SK-N-MC (cell line): ENCODE measurements around the gene PCNX2.
A peak's percentile ranks its signal among the peaks of the same experiment; 100 is the strongest.

Source experiments
- DNase-seq: peaks from one replicate; pipeline ENCODE4 v3.0.0-alpha.2; 2011; ENCODE audit warnings: low read depth, low spot score
- H3K27ac ChIP-seq: fragments of 200-600 bp; sonication (generic); 2 replicates; pipeline ENCODE4 v1.5.1; 2016; ENCODE audit warnings: mixed run types
- H3K36me3 ChIP-seq: fragments of 200-600 bp; sonication (generic); 2 replicates; pipeline ENCODE4 v1.6.1; 2017; ENCODE audit warnings: antibody characterized with exemption, low read length, mixed read lengths; ENCODE audit not compliant: insufficient read depth
- H3K4me3 ChIP-seq: fragments of 200-600 bp; sonication (generic); 2 replicates; pipeline ENCODE4 v1.5.1; 2016
- H3K9ac ChIP-seq: fragments of 200-600 bp; sonication (generic); 2 replicates; pipeline ENCODE4 v1.8.0; 2017; ENCODE audit warnings: mixed run types, mixed read lengths; ENCODE audit not compliant: insufficient read length
- H3K9me3 ChIP-seq: fragments of 200-600 bp; sonication (generic); 2 replicates; pipeline ENCODE4 v1.6.1; 2017; ENCODE audit warnings: low read depth, mild to moderate bottlenecking, antibody characterized with exemption, low read length, moderate library complexity, mixed read lengths
- EZH2 ChIP-seq: fragments of 200-600 bp; sonication (generic); IDR thresholded peaks from one replicate; pipeline ENCODE4 v1.6.1; 2017; ENCODE audit warnings: antibody characterized with exemption
- FOXP2 ChIP-seq: optimal IDR thresholded peaks from 2 replicates; pipeline ENCODE3; 2011; ENCODE audit warnings: mild to moderate bottlenecking, moderate library complexity; ENCODE audit not compliant: insufficient read depth; ENCODE audit errors: extremely low read length, control extremely low read depth
- POLR2AphosphoS5 ChIP-seq: IDR thresholded peaks from 2 replicates; pipeline ENCODE4 v1.6.1; 2012; ENCODE audit warnings: mild to moderate bottlenecking, low read depth, low read length, borderline replicate concordance

Gene PCNX2

DNA sequence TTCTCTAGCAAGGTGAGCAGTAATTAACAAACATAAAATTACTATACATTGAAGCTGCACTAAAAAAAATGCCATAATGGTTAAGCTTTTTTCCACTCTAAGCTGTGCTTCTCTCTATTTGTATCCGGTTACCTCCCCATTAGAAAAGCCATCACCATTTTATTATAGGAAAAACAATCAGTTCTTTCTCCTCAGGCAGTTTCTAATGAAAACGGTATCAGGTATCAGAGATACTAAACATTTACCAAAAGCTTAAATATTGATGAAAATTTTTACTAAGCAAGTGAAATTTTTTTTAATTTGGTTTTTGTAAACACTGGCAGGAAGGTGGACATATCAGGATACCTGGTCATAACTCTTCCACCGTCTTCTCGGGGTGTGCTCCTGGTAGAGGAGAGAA, 330.9 kb downstream of the PCNX2 start:
- DNase-seq = no peak
- peaks cover 8% of the 10 kb centered on the region; the same call in 1 of the 2 replicates for H3K36me3 ChIP-seq

DNA sequence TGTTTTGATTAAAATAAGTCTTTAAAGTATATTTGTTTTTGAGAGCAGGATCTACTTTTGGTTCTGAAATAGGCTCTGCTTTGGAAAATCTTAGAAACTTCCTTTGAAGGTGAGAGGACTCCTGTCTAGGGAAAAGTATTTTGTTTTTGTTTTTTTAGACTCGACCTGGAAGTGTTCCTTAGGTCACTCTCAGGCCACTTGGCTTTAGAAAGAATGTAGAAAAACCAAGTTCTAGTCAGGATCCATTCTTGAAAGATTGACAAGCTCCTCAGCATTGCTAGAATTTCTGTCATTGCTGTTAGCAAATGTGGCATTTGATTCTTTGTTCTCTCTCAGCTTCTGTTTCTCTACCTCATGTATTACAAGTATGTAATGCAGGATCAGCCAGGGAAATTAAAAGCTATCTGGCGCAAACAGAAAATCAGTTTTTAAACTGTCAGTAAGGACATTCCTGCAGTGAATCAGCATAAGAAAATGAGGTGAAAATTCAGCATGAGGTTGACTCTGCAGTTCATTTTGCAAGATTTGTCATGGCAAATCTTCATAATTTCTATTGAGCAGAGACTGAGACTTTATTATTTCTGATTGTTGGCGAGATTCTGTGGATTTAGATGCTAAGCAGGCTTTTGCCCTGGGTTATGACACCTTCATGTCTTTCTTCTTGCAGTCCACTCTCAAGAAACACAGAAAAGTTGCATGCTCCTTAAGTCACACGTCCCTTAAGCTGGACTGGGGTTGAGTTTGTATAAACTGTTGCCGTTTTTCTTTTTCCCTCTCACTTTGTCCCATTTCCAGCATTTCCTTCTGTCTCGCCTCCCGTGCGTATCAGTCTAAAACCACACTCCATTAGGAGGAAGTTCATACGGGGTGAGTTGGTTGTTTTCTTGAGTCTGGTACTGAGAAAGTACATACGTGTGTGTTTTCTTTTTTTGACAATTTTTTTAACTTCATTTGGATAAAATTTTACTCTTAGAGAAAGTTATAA, 332.5 kb downstream of the PCNX2 start:
- H3K9ac ChIP-seq = no peak overlapping the region
- H3K9me3 ChIP-seq = peaks cover 3% of the 10 kb centered on the region; the same call in 1 of the 2 replicates
- H3K36me3 ChIP-seq = peaks cover 19% of the 10 kb centered on the region
- no peak overlapping the region for H3K27ac ChIP-seq
- DNase-seq = no peak
- TF ChIP-seq EZH2 (no peak), POLR2AphosphoS5 (no peak), FOXP2 (no peak)
- H3K4me3 ChIP-seq = no peak overlapping the region

More for the DNA sequence above, 330.9 kb downstream of the PCNX2 start:
- Histone ChIP-seq H3K27ac (no peak overlapping the region), H3K9ac (no peak overlapping the region), H3K4me3 (no peak overlapping the region), H3K9me3 (no peaks in the 10 kb centered on the region)
- no peak for TF ChIP-seq FOXP2
- TF ChIP-seq POLR2AphosphoS5 = no peak

DNA sequence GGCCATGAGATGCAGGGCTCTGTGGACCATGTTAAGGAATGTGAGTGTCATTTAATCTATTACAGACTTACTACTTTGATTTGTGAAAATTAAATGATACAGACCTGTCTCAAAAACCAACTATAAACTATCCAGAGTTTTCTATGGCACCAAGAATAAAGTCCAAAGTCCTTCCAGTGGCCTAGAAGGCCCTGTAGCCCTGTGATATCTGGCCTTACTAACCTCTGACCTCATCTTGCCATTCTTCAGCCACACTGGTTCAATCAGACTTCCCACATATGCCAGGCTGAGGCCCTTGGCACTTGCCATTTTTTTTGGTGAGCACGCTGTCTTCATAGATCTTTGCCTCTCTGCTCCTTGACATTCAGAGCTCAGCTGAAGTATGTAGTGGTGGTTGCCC, 337.5 kb downstream of the PCNX2 start:
- no peak overlapping the region for H3K4me3 ChIP-seq

DNA sequence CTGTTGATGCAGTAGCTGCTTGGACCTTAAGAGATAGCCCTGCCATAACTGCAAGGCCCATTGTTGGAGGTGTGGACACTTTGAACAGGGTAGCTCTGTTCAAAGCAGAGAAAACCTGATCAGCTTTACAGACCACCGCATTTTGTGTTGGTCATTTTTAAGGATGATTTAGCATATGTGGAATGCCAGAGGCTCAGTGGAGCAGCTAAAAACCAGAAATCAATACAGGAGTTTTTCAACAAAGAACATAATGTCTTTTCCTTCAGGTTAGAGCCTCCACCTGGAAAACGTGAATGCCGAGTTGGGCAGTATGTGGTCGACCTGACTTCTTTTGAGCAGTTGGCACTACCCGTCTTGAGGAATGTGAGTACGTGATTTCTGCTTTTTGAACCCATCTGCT, 339.4 kb downstream of the PCNX2 start:
- Histone ChIP-seq H3K27ac (no peak overlapping the region), H3K4me3 (no peak overlapping the region), H3K36me3 (peaks cover 36% of the 10 kb centered on the region), H3K9me3 (peaks cover 11% of the 10 kb centered on the region; the same call in 1 of the 2 replicates), H3K9ac (no peak overlapping the region)
- no peak for DNase-seq
- TF ChIP-seq EZH2 (no peak), FOXP2 (no peak), POLR2AphosphoS5 (no peak)

More for the DNA sequence above, 337.5 kb downstream of the PCNX2 start:
- peaks cover 11% of the 10 kb centered on the region; the same call in 1 of the 2 replicates for H3K9me3 ChIP-seq
- H3K36me3 ChIP-seq = peaks cover 36% of the 10 kb centered on the region
- TF ChIP-seq POLR2AphosphoS5 (no peak), FOXP2 (no peak), EZH2 (no peak)
- no peak for DNase-seq
- H3K27ac ChIP-seq = no peak overlapping the region
- H3K9ac ChIP-seq = no peak overlapping the region

DNA sequence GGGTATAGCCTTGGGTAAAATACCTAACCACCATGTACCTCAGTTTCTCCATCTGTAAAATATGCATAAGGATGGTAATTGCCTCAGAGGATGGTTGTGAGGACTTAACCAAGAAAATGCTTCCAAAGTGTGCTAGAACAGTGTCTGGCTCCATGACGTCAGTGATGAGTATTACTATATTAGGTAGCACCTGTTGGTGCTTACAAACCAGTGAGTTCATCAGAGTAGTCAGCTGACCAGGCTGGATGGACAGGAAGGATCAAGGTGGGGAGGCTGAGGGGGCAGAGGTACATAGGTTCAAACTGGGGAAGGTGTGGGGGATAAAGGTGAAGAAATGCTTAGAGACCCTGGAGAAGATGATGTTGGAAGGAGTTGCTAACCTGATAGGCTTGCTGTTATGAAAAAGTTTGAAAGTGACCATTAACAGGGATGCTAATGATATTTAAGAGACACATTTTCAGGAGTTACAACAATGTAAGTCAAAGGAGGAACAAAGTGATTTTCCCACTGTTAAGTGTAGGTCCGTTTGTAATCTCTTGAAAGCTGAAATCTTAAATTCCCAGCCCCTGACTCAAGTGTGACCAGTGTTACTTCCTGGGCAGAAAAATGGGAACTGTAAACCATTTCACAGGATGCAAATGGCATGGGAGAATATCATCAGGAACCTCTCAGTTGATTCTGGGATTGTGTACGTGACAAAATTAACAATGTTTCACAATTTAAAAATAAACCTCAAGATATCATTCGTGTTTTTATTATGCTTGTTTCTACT, 340.7 kb downstream of the PCNX2 start:
- TF ChIP-seq FOXP2 (no peak), POLR2AphosphoS5 (no peak), EZH2 (no peak)
- H3K9ac ChIP-seq = no peak overlapping the region
- DNase-seq = no peak
- peaks cover 35% of the 10 kb centered on the region for H3K36me3 ChIP-seq
- no peak overlapping the region for H3K4me3 ChIP-seq
- H3K27ac ChIP-seq = no peak overlapping the region
- H3K9me3 ChIP-seq = peaks cover 11% of the 10 kb centered on the region; the same call in 1 of the 2 replicates

DNA sequence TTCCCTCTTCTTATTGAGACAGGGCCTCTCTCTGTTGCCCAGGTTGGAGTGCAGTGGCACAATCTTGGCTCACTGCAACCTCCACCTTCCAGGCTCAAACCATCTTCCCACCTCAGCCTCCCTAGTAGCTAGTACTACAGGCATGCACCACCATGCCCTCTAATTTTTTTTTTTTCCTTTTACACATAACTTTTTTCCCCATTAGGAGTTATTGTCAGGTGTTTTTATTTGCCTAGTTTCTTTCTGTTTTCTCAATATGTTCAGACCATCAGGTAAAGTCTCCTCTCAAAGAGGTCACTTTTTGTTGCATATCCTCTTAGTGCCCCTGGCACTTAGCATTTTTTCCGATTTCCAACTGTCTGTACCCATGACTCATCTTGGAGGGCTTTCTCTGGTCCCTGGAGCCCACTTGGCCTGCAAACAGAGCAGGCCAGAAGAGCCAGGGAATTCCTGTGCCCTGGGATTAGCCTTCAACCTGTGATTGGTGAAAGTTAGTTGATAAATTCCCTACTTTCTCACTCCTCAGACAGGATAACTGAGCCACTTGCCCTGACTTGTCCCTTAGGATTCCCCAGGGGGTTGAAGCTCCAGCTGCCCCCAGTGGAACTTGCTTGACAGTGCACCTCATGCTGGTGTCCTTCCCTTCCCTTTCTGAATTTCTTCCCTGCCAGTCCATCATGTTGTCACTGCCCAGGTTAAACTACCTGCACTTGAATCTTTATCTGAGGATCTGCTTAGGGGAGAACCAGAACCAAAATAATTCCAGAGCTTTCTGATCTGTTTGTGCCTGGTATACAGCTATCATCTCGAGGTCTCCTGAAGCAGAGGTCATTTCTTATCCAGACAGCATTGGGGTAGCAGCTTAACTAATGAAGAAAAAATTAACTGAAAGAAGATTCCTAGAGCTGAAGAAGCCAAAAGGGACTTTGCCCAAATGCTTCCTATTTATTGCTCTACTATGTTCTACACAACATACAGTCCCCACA, 342.7 kb downstream of the PCNX2 start:
- Histone ChIP-seq H3K36me3 (peaks cover 18% of the 10 kb centered on the region), H3K27ac (no peak overlapping the region), H3K9me3 (0 out of 2 replicates have a peak, but pooled peaks cover 5% of the 10 kb centered on the region), H3K9ac (no peak overlapping the region), H3K4me3 (no peak overlapping the region)
- no peak for DNase-seq
- TF ChIP-seq EZH2 (no peak), POLR2AphosphoS5 (no peak), FOXP2 (no peak)

DNA sequence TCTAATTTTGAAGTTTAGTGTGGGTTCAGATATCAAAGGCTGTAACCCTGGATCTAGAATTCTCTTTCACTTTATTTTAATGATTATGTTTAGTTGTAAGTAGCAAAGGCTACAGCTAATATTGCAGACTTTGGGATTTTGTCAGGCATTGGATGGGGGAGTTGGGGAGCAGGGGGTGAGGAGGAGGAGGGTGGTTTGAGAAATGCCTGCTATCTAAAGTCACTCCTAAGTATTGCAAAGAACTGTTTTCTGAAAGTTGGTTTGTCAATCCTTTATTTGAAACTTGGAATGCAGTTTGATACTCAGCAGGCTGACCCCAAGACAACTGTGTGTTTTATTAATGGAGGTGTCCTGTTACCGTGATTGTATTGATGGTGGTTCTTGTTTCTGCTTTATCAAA, 343.9 kb downstream of the PCNX2 start:
- peaks cover 8% of the 10 kb centered on the region; the same call in 1 of the 2 replicates for H3K36me3 ChIP-seq
- TF ChIP-seq POLR2AphosphoS5 (no peak), EZH2 (no peak), FOXP2 (no peak)
- H3K4me3 ChIP-seq = peak overlapping the region; percentile 95
- no peaks in the 10 kb centered on the region for H3K9me3 ChIP-seq
- no peak overlapping the region for H3K9ac ChIP-seq
- no peak for DNase-seq
- H3K27ac ChIP-seq = no peak overlapping the region

DNA sequence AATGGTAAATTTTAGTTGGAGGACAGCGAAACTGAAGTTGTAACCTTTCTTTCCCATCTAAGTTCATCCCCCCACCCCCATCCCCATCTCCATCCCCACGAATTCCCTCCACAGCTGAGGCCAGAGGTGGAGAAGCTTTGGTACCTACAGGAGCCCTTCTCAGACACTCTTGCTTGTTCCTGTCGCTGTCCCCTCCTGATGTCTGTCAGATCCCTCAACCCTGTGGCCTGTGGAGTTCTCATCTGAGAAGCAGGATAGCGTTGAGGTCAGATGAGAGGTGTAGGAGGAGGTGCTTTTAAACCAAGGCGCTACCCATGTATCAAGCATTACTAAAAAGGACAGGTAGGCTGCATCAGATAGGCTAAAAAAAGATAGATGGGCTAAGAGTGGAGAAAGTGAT, 344.3 kb downstream of the PCNX2 start:
- peaks cover 4% of the 10 kb centered on the region; the same call in 1 of the 2 replicates for H3K36me3 ChIP-seq
- no peak overlapping the region for H3K27ac ChIP-seq
- H3K9ac ChIP-seq = peak overlapping the region; percentile 92
- no peak for TF ChIP-seq POLR2AphosphoS5
- no peak for TF ChIP-seq FOXP2
- H3K9me3 ChIP-seq = no peaks in the 10 kb centered on the region
- H3K4me3 ChIP-seq = peak overlapping the region; percentile 95
- no peak for DNase-seq
